ENCODE data around the gene NRARP.
A peak's percentile ranks its signal among the peaks of the same experiment; 100 is the strongest.

Gene NRARP

GRCh38 chr9:137299938-137300337 lies 2.1 kb downstream of the NRARP start:
- TF ChIP-seq REST (IDR thresholded peaks at IDR 0.05; ENCODE audit: low read depth) = no peak
- TF ChIP-seq TAF1 (IDR thresholded peaks at IDR 0.05; ENCODE audit: low read depth) = no peak
- TF ChIP-seq EP300 (IDR thresholded peaks at IDR 0.05; ENCODE audit: borderline replicate concordance) = no peak
- TF ChIP-seq ZBTB7A (IDR thresholded peaks at IDR 0.05; ENCODE audit: low read depth) = no peak
- TF ChIP-seq RAD21 (IDR thresholded peaks at IDR 0.05; ENCODE audit: low read depth) = no peak
- no peak for TF ChIP-seq TEAD4 (IDR thresholded peaks at IDR 0.05)
- no peak for TF ChIP-seq TCF12 (IDR thresholded peaks at IDR 0.05; ENCODE audit: low read depth)
- TF ChIP-seq CREB1 (IDR thresholded peaks at IDR 0.05; ENCODE audit: low read depth) = no peak
- no peak for TF ChIP-seq USF1 (IDR thresholded peaks at IDR 0.05)
- no peak for TF ChIP-seq MAX (IDR thresholded peaks at IDR 0.05)
- no peak for TF ChIP-seq YY1 (IDR thresholded peaks at IDR 0.05; ENCODE audit: low read depth)
- no peak for TF ChIP-seq EGR1 (IDR thresholded peaks at IDR 0.05)
- TF ChIP-seq FOXM1 (IDR thresholded peaks at IDR 0.05; ENCODE audit: borderline replicate concordance, low read depth) = no peak
- no peak for TF ChIP-seq CEBPB (IDR thresholded peaks at IDR 0.05)
- TF ChIP-seq NFIC (IDR thresholded peaks at IDR 0.05) = no peak

- TF ChIP-seq ZBTB7A (IDR thresholded peaks at IDR 0.05; ENCODE audit: low read depth) (no peak), NFIC (IDR thresholded peaks at IDR 0.05) (no peak), RAD21 (IDR thresholded peaks at IDR 0.05; ENCODE audit: low read depth) (no peak)
Measured at GRCh38 chr9:137299203-137299565, 2.9 kb downstream of the NRARP start.

- TF ChIP-seq FOXM1 (IDR thresholded peaks at IDR 0.05; ENCODE audit: borderline replicate concordance, low read depth) (no peak), REST (IDR thresholded peaks at IDR 0.05; ENCODE audit: low read depth) (no peak), NFIC (IDR thresholded peaks at IDR 0.05) (no peak), CREB1 (IDR thresholded peaks at IDR 0.05; ENCODE audit: low read depth) (no peak), CEBPB (IDR thresholded peaks at IDR 0.05) (no peak)
Measured at GRCh38 chr9:137298401-137299202, 3.5 kb downstream of the NRARP start.

- TF ChIP-seq EGR1 (IDR thresholded peaks at IDR 0.05) (no peak), TEAD4 (IDR thresholded peaks at IDR 0.05) (no peak), FOXM1 (IDR thresholded peaks at IDR 0.05; ENCODE audit: borderline replicate concordance, low read depth) (no peak), MAX (IDR thresholded peaks at IDR 0.05) (no peak), TCF12 (IDR thresholded peaks at IDR 0.05; ENCODE audit: low read depth) (no peak), NFIC (IDR thresholded peaks at IDR 0.05) (no peak), RAD21 (IDR thresholded peaks at IDR 0.05; ENCODE audit: low read depth) (no peak), ZBTB7A (IDR thresholded peaks at IDR 0.05; ENCODE audit: low read depth) (no peak), YY1 (IDR thresholded peaks at IDR 0.05; ENCODE audit: low read depth) (no peak)
Measured at GRCh38 chr9:137297966-137298365, 4.1 kb downstream of the NRARP start.

- TF ChIP-seq RAD21 (IDR thresholded peaks at IDR 0.05; ENCODE audit: low read depth) = no peak
- TF ChIP-seq MAX (IDR thresholded peaks at IDR 0.05) = no peak
- no peak for TF ChIP-seq FOXM1 (IDR thresholded peaks at IDR 0.05; ENCODE audit: borderline replicate concordance, low read depth)
- peak; percentile 20; the same call in 1 of the 2 replicates for TF ChIP-seq NFIC (IDR thresholded peaks at IDR 0.05)
Measured at GRCh38 chr9:137296670-137297664, 5.1 kb downstream of the NRARP start.
